Choroid plexus epithelial cell (primary cell): ENCODE data around the gene MCL1.
A peak's percentile ranks its signal among the peaks of the same experiment; 100 is the strongest.
"Not testable (repeated sequence)": the region's sequence is repeated elsewhere in the genome, so short reads cannot be mapped to it uniquely, and the experiment has no call there.

Experiments
- DNase-seq: peaks from one replicate; pipeline ENCODE4 v3.0.0-alpha.2; 2010; ENCODE audit warnings: low read depth
- H3K4me3 ChIP-seq: 2 replicates; pipeline ENCODE4 v1.5.1; 2011; ENCODE audit warnings: low read depth, mild to moderate bottlenecking, control low read depth, low read length, moderate library complexity
- TF ChIP-seq, protein P1 (sequence below): conservative IDR thresholded peaks from 2 replicates; pipeline ENCODE4 v1.5.1; 2011; ENCODE audit warnings: low read depth, mild to moderate bottlenecking, control low read depth, inconsistent platforms, low read length, moderate library complexity

The MCL1 gene

DNA sequence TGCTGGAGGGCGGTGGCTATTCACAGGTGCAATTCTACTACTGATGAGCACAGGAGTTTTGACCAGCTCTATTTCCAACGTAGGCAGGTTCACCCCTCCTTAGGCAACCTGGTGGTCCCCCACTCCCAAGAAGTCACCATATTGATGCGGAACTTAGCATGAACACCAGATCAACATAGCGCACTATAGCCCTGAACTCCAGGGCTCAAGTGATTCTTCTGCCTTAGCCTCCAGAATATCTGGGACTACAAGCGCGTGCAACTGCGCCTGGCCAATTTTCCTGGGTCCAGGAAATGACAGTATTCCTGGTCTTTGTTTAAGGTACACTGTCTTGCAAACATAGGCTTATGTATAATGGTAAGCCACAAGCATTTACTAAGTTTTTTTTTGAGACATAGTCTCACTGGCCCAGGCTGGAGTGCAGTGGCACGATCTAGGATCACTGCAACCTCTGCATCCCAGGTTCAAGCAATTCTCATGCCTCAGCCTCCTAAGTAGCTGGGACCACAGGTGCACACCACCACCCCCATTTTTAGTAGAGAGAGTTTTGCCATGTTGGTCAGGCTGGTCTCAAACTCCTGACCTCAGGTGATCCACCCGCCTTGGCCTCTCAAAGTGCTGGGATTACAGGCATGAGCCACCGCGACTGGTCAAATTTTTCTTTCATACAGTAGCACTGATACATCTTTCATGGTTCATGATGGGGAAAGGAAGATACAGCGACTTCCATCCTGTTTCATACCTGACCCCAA lies 12.6 kb downstream of the MCL1 start:
- TF ChIP-seq, protein P1, sequence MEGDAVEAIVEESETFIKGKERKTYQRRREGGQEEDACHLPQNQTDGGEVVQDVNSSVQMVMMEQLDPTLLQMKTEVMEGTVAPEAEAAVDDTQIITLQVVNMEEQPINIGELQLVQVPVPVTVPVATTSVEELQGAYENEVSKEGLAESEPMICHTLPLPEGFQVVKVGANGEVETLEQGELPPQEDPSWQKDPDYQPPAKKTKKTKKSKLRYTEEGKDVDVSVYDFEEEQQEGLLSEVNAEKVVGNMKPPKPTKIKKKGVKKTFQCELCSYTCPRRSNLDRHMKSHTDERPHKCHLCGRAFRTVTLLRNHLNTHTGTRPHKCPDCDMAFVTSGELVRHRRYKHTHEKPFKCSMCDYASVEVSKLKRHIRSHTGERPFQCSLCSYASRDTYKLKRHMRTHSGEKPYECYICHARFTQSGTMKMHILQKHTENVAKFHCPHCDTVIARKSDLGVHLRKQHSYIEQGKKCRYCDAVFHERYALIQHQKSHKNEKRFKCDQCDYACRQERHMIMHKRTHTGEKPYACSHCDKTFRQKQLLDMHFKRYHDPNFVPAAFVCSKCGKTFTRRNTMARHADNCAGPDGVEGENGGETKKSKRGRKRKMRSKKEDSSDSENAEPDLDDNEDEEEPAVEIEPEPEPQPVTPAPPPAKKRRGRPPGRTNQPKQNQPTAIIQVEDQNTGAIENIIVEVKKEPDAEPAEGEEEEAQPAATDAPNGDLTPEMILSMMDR = no peak
- H3K4me3 ChIP-seq = no peak overlapping the region
- DNase-seq = peak; percentile 14

DNA sequence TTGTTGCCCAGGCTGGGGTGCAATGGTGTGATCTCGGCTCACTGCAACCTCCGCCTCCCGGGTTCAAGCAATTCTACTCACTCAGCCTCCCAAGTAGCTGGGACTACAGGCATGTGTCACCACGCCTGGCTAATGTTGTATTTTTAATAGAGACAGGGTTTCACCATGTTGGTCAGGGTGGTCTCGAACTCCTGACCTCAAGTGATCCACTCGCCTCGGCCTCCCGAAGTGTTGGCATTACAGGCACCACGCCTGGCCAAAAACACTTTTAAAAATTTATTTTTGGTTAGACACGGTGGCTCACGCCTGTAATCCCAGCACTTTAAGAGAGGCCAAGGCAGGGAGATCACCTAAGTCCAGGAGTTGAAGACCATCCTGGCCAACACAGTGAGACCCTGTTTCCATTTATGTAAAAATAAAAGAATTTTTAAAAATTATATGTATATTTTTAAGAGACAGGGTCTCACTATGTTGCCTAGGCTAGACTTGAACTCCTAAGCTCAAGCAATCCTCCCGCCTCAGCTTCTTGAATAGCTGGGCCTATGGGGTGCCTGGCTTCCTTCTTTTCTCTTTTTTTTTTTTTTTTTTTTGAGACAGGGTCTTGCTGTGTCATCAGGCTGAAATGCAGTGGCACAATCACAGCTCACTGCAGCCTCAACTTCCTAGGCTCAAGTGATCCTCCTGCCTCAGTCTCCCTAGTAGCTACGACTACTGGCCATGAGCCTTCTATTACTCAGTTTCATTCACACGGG lies 14.0 kb downstream of the MCL1 start:
- not testable (repeated sequence) for H3K4me3 ChIP-seq
- peak; percentile 21 for DNase-seq

DNA sequence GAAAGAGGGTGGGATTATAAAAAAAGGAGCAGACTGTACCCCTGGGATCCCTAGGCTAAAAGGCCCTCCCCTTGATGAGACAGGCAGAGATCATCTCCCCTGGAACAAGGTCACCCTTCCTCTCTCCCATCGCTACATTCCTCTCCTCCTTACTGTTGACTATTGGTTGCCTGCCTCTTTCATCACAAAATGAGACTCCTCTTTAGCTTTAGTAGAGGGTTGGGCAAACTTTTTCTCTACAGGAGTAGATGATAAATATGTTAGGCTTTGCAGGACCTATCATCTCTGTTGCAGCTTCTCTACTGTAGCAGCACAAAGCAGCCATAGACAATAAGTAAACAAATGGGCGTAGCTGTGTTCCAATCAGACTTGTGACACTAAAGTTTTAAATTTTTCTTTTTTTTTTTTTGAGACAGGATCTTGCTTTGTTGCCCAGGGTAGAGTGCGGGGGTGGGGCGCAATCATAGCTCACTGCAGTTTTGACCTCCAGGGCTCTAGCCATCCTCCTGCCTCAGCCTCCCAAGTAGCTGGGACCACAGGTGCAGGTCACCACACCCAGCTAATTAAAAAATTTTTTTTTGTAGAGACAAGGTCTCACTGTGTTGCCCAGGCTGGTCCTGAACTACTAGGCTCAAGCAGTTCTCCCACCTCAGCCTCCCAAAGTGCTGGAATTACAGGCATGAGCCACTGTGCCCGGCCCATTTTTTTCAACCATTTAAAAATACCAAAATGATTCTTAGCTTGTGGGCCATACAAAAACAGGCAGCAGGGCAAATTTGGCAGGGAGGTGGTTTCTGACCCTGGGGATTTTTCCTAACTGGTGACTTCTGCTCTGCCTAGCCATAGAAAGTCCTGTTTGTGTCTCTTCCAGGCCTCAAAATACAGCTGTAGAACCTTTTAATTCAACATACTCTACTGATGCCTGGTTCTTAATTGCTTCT lies 15.1 kb downstream of the MCL1 start:
- peak; percentile 72 for DNase-seq
- no peak overlapping the region for H3K4me3 ChIP-seq
- TF ChIP-seq, protein P1 = no peak

DNA sequence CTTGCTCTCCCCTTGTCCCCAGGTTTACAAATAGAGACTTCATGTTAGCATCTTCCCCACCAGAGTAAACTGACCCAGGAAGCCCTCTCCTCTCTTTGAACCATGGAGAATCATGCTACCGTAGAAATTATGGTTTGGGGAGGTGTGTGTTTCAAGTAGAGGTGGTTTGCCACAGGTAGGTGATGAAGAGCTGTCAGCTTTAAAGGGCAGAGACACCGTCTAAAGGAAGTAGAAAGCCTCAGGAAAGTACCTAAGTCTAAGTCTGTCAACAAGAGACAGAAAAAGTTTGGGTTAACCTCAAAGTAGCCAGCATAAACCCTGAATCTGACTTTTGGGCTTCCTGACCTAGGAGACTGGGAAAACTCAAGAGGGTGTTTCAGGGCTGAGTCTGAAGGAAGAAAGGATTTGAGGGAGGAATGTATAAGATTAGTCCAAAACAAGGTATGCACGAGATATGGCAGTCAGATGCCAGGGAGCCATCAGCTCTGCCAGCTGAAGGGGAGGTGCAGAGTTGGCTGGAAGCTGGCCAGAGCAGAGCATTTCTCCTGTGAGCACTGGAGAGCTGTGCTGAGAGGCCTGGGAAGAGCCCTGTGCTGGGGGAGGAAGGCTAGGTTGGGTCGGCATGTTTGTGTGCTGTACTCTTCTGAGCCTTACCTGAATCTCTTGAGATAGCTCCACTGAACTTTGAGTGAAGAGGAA lies 15.9 kb downstream of the MCL1 start:
- no peak overlapping the region for H3K4me3 ChIP-seq
- peak; percentile 51 for DNase-seq
- TF ChIP-seq, protein P1 = no peak

DNA sequence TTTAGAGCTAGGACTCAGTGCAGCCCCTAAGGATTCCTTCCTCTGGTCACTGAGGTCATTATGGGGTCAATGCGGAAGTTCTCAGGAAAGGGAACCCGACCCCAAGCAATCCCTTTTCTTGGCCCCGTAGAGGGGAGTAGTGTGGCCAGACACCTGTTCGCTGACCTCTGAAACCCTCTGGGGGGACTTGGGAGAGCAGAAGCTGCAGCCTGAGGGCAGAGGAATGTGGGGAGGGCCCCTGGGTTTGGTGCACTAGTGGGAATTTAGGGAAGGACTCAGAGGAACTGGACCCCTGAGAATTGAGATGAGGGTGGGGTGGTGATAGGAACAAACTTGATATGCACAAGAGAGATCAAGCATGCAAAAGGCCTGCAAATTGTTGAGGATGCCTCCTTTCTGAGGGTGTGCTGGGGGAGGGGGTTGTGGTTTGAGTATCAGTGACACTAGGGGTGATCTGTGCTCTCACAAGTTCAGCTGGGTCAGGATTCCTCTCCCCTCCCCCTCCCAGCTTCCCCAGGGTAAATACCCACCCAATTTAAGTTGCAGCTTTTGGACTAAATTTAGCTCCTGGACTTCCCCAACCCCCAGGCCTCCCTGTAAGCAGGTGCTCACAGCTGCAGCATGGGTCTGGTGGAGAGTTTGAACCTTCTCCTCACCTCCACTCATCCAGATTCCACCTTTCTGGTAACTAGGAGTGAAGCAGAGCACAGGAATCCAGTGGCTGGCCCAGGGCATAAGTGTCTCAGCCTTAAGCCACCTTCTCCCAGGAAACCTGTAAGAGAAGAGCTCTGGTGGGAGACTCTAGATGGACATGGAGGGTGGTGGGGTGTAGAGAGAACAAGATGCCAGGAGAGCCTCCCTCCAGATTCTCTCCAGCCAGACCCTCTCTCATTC lies 16.7 kb downstream of the MCL1 start:
- TF ChIP-seq, protein P1 = no peak
- DNase-seq = peak; percentile 42
- peak overlapping the region; percentile 58 for H3K4me3 ChIP-seq

DNA sequence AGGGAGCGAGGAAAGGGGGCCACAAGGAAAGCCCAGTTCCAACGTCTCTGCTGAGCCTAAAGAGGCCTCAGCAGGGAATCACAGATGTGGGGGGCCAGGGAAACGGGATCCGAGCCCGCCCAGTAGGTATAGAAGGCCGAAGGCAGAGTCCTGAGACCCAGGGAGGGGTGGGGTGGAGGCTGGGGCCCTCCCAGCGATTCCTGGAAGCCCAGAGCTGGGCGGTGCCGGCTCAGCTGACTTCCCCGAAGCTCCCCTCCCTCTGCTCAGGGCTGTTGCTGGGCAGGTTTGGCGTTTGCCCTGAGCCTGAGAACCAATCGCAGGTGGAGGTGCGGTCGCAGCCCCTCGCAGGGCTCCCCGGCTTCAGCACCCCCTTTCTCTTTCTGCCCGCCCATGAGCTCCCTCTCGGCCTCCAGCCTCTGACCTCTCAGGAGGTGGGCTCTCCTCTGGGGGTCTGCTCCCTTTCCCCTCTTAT lies 17.4 kb downstream of the MCL1 start:
- peak overlapping the region; percentile 58 for H3K4me3 ChIP-seq
- peak; percentile 98 for DNase-seq
- TF ChIP-seq, protein P1 = no peak
